CD8-positive, alpha-beta memory T cell (primary cell): ENCODE measurements around the gene SLC17A3. TPM values are rescaled to one million over a fixed set of nuclear protein-coding genes. Genes with fewer than 3 reads are reported as not detected.

Source experiments
- CTCF ChIA-PET: fragments of 350-600 bp; sonication (Branson Sonifier 250); formaldehyde crosslinking; loops from one replicate; lab custom pipeline; 2021; ENCODE audit warnings: antibody characterized with exemption; lab: Charles Lee
- POLR2A ChIA-PET: fragments of 350-600 bp; sonication (Branson Sonifier 250); formaldehyde crosslinking; loops from one replicate; lab custom pipeline; 2021; ENCODE audit warnings: antibody characterized with exemption; lab: Charles Lee
- DNase-seq, 5 donors: peaks; one replicate each; pipeline versions ENCODE4 v3.0.0 to v3.0.0-alpha.2; 2020 to 2022; ENCODE audit warnings: mixed read lengths in 1 of 5
- H3K27ac ChIP-seq: one replicate; pipeline ENCODE4 v1.7.0; 2013; ENCODE audit warnings: low read depth, mild to moderate bottlenecking, low read length, moderate library complexity
- H3K27me3 ChIP-seq: 2 replicates; pipeline ENCODE4 v1.7.0; 2013; ENCODE audit warnings: low read length, mild to moderate bottlenecking; ENCODE audit not compliant: insufficient read depth, poor library complexity, severe bottlenecking
- H3K36me3 ChIP-seq: 2 replicates; pipeline ENCODE4 v1.7.0; 2013; ENCODE audit warnings: mild to moderate bottlenecking, low read length, moderate library complexity; ENCODE audit not compliant: insufficient read depth
- H3K4me1 ChIP-seq: 2 replicates; pipeline ENCODE4 v1.7.0; 2013; ENCODE audit warnings: mild to moderate bottlenecking, low read length, moderate library complexity; ENCODE audit not compliant: insufficient read depth
- H3K4me3 ChIP-seq: 2 replicates; pipeline ENCODE4 v1.7.0; 2013; ENCODE audit warnings: mild to moderate bottlenecking, low read length
- H3K9me3 ChIP-seq: 2 replicates; pipeline ENCODE4 v1.7.0; 2013; ENCODE audit warnings: mild to moderate bottlenecking, low read length
- H3K27ac Mint-ChIP-seq, 8 donors: one replicate each; pipeline ENCODE4 v1.8.0; 2020 to 2021; ENCODE audit warnings: mixed read lengths in 8 of 8, mild to moderate bottlenecking in 6 of 8, inconsistent platforms in 3 of 8, moderate library complexity in 3 of 8
- H3K27me3 Mint-ChIP-seq, 2 donors: one replicate each; pipeline ENCODE4 v1.8.0; 2020 to 2021; ENCODE audit warnings: mixed read lengths in 2 of 2, mild to moderate bottlenecking in 1 of 2, moderate library complexity in 1 of 2
- H3K36me3 Mint-ChIP-seq, 3 donors: one replicate each; pipeline ENCODE4 v1.8.0; 2020 to 2021; ENCODE audit warnings: mixed read lengths in 3 of 3, inconsistent platforms in 1 of 3, mild to moderate bottlenecking in 1 of 3
- H3K4me1 Mint-ChIP-seq, 3 donors: one replicate each; pipeline ENCODE4 v1.8.0; 2020 to 2021; ENCODE audit warnings: mixed read lengths in 3 of 3, inconsistent platforms in 1 of 3, mild to moderate bottlenecking in 1 of 3
- H3K4me3 Mint-ChIP-seq, 7 donors: one replicate each; pipeline ENCODE4 v1.8.0; 2020 to 2021; ENCODE audit warnings: mixed read lengths in 7 of 7, mild to moderate bottlenecking in 6 of 7, moderate library complexity in 4 of 7, inconsistent platforms in 2 of 7
- H3K9me3 Mint-ChIP-seq, 5 donors: one replicate each; pipeline ENCODE4 v1.8.0; 2020 to 2022; ENCODE audit warnings: mixed read lengths in 5 of 5, mild to moderate bottlenecking in 3 of 5, moderate library complexity in 2 of 5, inconsistent platforms in 1 of 5
- polyA plus RNA-seq: library from polyadenylated mRNA; unstranded; fragments of 300-500 nt; fragmentation: Illumina TruSeq; gene quantifications from one replicate; pipeline ENCODE4 v1.2.3, GENCODE V29; 2021
- total RNA-seq, 2 experiments: library from RNA; stranded (reverse); gene quantifications; one replicate each; pipeline ENCODE4 v1.2.3, GENCODE V29; 2021

Gene SLC17A3
- total and polyA plus RNA-seq, 3 experiments from 2014 or later, result not detected

- H3K4me3 Mint-ChIP-seq, result no peak overlapping the region
- CTCF ChIA-PET, result no interaction called here
- Histone ChIP-seq H3K36me3 (no peaks in the 10 kb centered on the region), H3K27me3 (no peaks in the 10 kb centered on the region), H3K4me1 (no peaks in the 10 kb centered on the region), H3K9me3 (no peaks in the 10 kb centered on the region), H3K27ac (no peak overlapping the region), H3K4me3 (no peak overlapping the region)
- no peak overlapping the region for H3K27ac Mint-ChIP-seq
- H3K9me3 Mint-ChIP-seq, result peaks cover 0 to 3% (median 0%) of the 10 kb centered on the region in 5 donors
- H3K36me3 Mint-ChIP-seq, result peaks cover 0 to 5% (median 0%) of the 10 kb centered on the region in 3 donors
- no peak for DNase-seq
- peaks cover 14 to 41% of the 10 kb centered on the region in 2 donors for H3K27me3 Mint-ChIP-seq
- POLR2A ChIA-PET, result no interaction called here
- H3K4me1 Mint-ChIP-seq, result no peaks in the 10 kb centered on the region
Observed at GRCh38 chr6:25801436-25801835, 72.6 kb downstream of the SLC17A3 start.

Other genes starting within 250 kb of the SLC17A3 start
- not detected for gene SCGN, start 222.0 kb downstream of the SLC17A3 start, total RNA-seq
- gene SCGN, start 222.0 kb downstream of the SLC17A3 start, polyA plus RNA-seq, result not detected
- gene SLC17A4, start 119.5 kb downstream of the SLC17A3 start, total RNA-seq, result not detected
- gene SLC17A4, start 119.5 kb downstream of the SLC17A3 start, polyA plus RNA-seq, result not detected
- not detected for gene SLC17A1, start 42.2 kb downstream of the SLC17A3 start, total RNA-seq
- not detected for gene SLC17A1, start 42.2 kb downstream of the SLC17A3 start, polyA plus RNA-seq
- not detected for gene SLC17A2, start 56.4 kb upstream of the SLC17A3 start, total RNA-seq
- gene SLC17A2, start 56.4 kb upstream of the SLC17A3 start, polyA plus RNA-seq, result not detected
- gene TRIM38, start 88.6 kb upstream of the SLC17A3 start, total RNA-seq, result 10 to 100 TPM; 10.8 to 11.2 TPM
- gene TRIM38, start 88.6 kb upstream of the SLC17A3 start, polyA plus RNA-seq, result 10.1 TPM
- 1 to 10 TPM in 1 of 2 experiments, under 1 TPM in 1; 0.37 to 1.1 TPM for gene HFE, start 213.2 kb upstream of the SLC17A3 start, total RNA-seq
- gene HFE, start 213.2 kb upstream of the SLC17A3 start, polyA plus RNA-seq, result 4.8 TPM